Measurements from ENCODE around the gene FKBP6. TPM values are rescaled to one million over a fixed set of nuclear protein-coding genes. Genes with fewer than 3 reads are reported as not detected.
A peak's percentile ranks its signal among the peaks of the same experiment; 100 is the strongest.
"Not testable (repeated sequence)": the region's sequence is repeated elsewhere in the genome, so short reads cannot be mapped to it uniquely, and the experiment has no call there.

Gene FKBP6
- polyA plus RNA-seq, 4 donors: 0.06 TPM; not detected in 3

- FAIRE-seq: no peak
- DNase-seq: no peak
- no peak overlapping the region for H3K4me3 ChIP-seq (ENCODE audit: low read depth in 1 of 3, low read length in 3 of 3)
- peaks cover 0 to 14% (median 3%) of the 10 kb centered on the region in 3 donors for H3K4me1 ChIP-seq (ENCODE audit: control insufficient read depth in 3 of 3, insufficient read depth in 2 of 3, low read depth in 1 of 3, low read length in 2 of 3)
- 85 to 87% (median 87%) methylated on average over 9 of the region's 9 CpGs for WGBS, 3 donors
- H3K27me3 ChIP-seq (ENCODE audit: control insufficient read depth in 3 of 3, insufficient read depth in 3 of 3, low read length in 3 of 3): no peaks in the 10 kb centered on the region
- no peaks in the 10 kb centered on the region for H3K36me3 ChIP-seq (ENCODE audit: control insufficient read depth in 3 of 3, insufficient read depth in 2 of 3, low read depth in 1 of 3, low read length in 3 of 3)
- H3K27ac ChIP-seq (ENCODE audit: low read depth in 1 of 3, low read length in 2 of 3): no peak overlapping the region
- H3K9me3 ChIP-seq (ENCODE audit: control insufficient read depth in 2 of 2, insufficient read depth in 1 of 2, low read depth in 1 of 2, low read length in 1 of 2): peaks cover 0 to 8% of the 10 kb centered on the region in 2 donors
Observed at GRCh38 chr7:73354196-73354595, 26.2 kb downstream of the FKBP6 start.

GRCh38 chr7:73354821-73355220 lies 26.9 kb downstream of the FKBP6 start:
- FAIRE-seq: no peak
- DNase-seq: no peak

GRCh38 chr7:73356159-73356558 lies 28.2 kb downstream of the FKBP6 start:
- 37 to 66% (median 47%) methylated on average over 5 of the region's 5 CpGs for WGBS, 3 donors
- Histone ChIP-seq H3K27ac (ENCODE audit: low read depth in 1 of 3, low read length in 2 of 3) (no peak overlapping the region), H3K4me1 (ENCODE audit: control insufficient read depth in 3 of 3, insufficient read depth in 2 of 3, low read depth in 1 of 3, low read length in 2 of 3) (peaks cover 0 to 14% (median 3%) of the 10 kb centered on the region in 3 donors), H3K9me3 (ENCODE audit: control insufficient read depth in 2 of 2, insufficient read depth in 1 of 2, low read depth in 1 of 2, low read length in 1 of 2) (peaks cover 0 to 8% of the 10 kb centered on the region in 2 donors), H3K4me3 (ENCODE audit: low read depth in 1 of 3, low read length in 3 of 3) (no peak overlapping the region), H3K36me3 (ENCODE audit: control insufficient read depth in 3 of 3, insufficient read depth in 2 of 3, low read depth in 1 of 3, low read length in 3 of 3) (no peaks in the 10 kb centered on the region), H3K27me3 (ENCODE audit: control insufficient read depth in 3 of 3, insufficient read depth in 3 of 3, low read length in 3 of 3) (no peaks in the 10 kb centered on the region)
- no peak for FAIRE-seq
- DNase-seq: peak; percentile 47 to 57

More at GRCh38 chr7:73354821-73355220, 26.9 kb downstream of the FKBP6 start:
- Histone ChIP-seq H3K27ac (ENCODE audit: low read depth in 1 of 3, low read length in 2 of 3) (no peak overlapping the region), H3K27me3 (ENCODE audit: control insufficient read depth in 3 of 3, insufficient read depth in 3 of 3, low read length in 3 of 3) (no peaks in the 10 kb centered on the region), H3K36me3 (ENCODE audit: control insufficient read depth in 3 of 3, insufficient read depth in 2 of 3, low read depth in 1 of 3, low read length in 3 of 3) (no peaks in the 10 kb centered on the region), H3K4me1 (ENCODE audit: control insufficient read depth in 3 of 3, insufficient read depth in 2 of 3, low read depth in 1 of 3, low read length in 2 of 3) (peaks cover 0 to 14% (median 3%) of the 10 kb centered on the region in 3 donors), H3K9me3 (ENCODE audit: control insufficient read depth in 2 of 2, insufficient read depth in 1 of 2, low read depth in 1 of 2, low read length in 1 of 2) (peaks cover 0 to 8% of the 10 kb centered on the region in 2 donors), H3K4me3 (ENCODE audit: low read depth in 1 of 3, low read length in 3 of 3) (no peak overlapping the region)
- WGBS, 3 donors: 87 to 94% (median 89%) methylated on average over 17 of the region's 17 CpGs

- Histone ChIP-seq H3K27ac (ENCODE audit: low read depth in 1 of 3, low read length in 2 of 3) (peak overlapping the region in 1 of 3 donors; percentile 50), H3K4me3 (ENCODE audit: low read depth in 1 of 3, low read length in 3 of 3) (peak overlapping the region in 1 of 3 donors; percentile 32)
- WGBS, 3 donors: 54 to 71% (median 57%) methylated on average over 14 to 21 of the region's 21 CpGs
Observed at GRCh38 chr7:73358590-73359275, 30.8 kb downstream of the FKBP6 start.

GRCh38 chr7:73359306-73359705 lies 31.3 kb downstream of the FKBP6 start:
- 84 to 88% (median 86%) methylated on average over 11 of the region's 11 CpGs for WGBS, 3 donors
- H3K9me3 ChIP-seq (ENCODE audit: control insufficient read depth in 2 of 2, insufficient read depth in 1 of 2, low read depth in 1 of 2, low read length in 1 of 2): no peaks in the 10 kb centered on the region
- peaks cover 0 to 8% (median 0%) of the 10 kb centered on the region in 3 donors for H3K27me3 ChIP-seq (ENCODE audit: control insufficient read depth in 3 of 3, insufficient read depth in 3 of 3, low read length in 3 of 3)
- no peak for FAIRE-seq
- no peak overlapping the region for H3K4me3 ChIP-seq (ENCODE audit: low read depth in 1 of 3, low read length in 3 of 3)
- no peaks in the 10 kb centered on the region for H3K36me3 ChIP-seq (ENCODE audit: control insufficient read depth in 3 of 3, insufficient read depth in 2 of 3, low read depth in 1 of 3, low read length in 3 of 3)
- H3K27ac ChIP-seq (ENCODE audit: low read depth in 1 of 3, low read length in 2 of 3): no peak overlapping the region
- peaks cover 0 to 14% (median 3%) of the 10 kb centered on the region in 3 donors for H3K4me1 ChIP-seq (ENCODE audit: control insufficient read depth in 3 of 3, insufficient read depth in 2 of 3, low read depth in 1 of 3, low read length in 2 of 3)
- DNase-seq: no peak

More at GRCh38 chr7:73358590-73359275, 30.8 kb downstream of the FKBP6 start:
- no peaks in the 10 kb centered on the region for H3K36me3 ChIP-seq (ENCODE audit: control insufficient read depth in 3 of 3, insufficient read depth in 2 of 3, low read depth in 1 of 3, low read length in 3 of 3)
- FAIRE-seq: no peak
- H3K9me3 ChIP-seq (ENCODE audit: control insufficient read depth in 2 of 2, insufficient read depth in 1 of 2, low read depth in 1 of 2, low read length in 1 of 2): no peaks in the 10 kb centered on the region
- DNase-seq: no peak
- H3K4me1 ChIP-seq (ENCODE audit: control insufficient read depth in 3 of 3, insufficient read depth in 2 of 3, low read depth in 1 of 3, low read length in 2 of 3): peaks cover 0 to 14% (median 3%) of the 10 kb centered on the region in 3 donors
- peaks cover 0 to 6% (median 0%) of the 10 kb centered on the region in 3 donors for H3K27me3 ChIP-seq (ENCODE audit: control insufficient read depth in 3 of 3, insufficient read depth in 3 of 3, low read length in 3 of 3)

GRCh38 chr7:73359746-73360375 lies 31.9 kb downstream of the FKBP6 start:
- H3K27ac ChIP-seq (ENCODE audit: low read depth in 1 of 3, low read length in 2 of 3): no peak overlapping the region
- no peak for DNase-seq
- H3K9me3 ChIP-seq (ENCODE audit: control insufficient read depth in 2 of 2, insufficient read depth in 1 of 2, low read depth in 1 of 2, low read length in 1 of 2): no peaks in the 10 kb centered on the region
- peaks cover 0 to 8% (median 0%) of the 10 kb centered on the region in 3 donors for H3K27me3 ChIP-seq (ENCODE audit: control insufficient read depth in 3 of 3, insufficient read depth in 3 of 3, low read length in 3 of 3)
- FAIRE-seq: no peak
- WGBS, 3 donors: 90 to 97% (median 95%) methylated on average over 12 to 13 of the region's 13 CpGs
- H3K4me1 ChIP-seq (ENCODE audit: control insufficient read depth in 3 of 3, insufficient read depth in 2 of 3, low read depth in 1 of 3, low read length in 2 of 3): peaks cover 0 to 14% (median 3%) of the 10 kb centered on the region in 3 donors
- H3K36me3 ChIP-seq (ENCODE audit: control insufficient read depth in 3 of 3, insufficient read depth in 2 of 3, low read depth in 1 of 3, low read length in 3 of 3): no peaks in the 10 kb centered on the region
- no peak overlapping the region for H3K4me3 ChIP-seq (ENCODE audit: low read depth in 1 of 3, low read length in 3 of 3)

GRCh38 chr7:73360590-73360989 lies 32.6 kb downstream of the FKBP6 start:
- H3K27ac ChIP-seq (ENCODE audit: low read depth in 1 of 3, low read length in 2 of 3); FAIRE-seq; H3K27me3 ChIP-seq (ENCODE audit: control insufficient read depth in 3 of 3, insufficient read depth in 3 of 3, low read length in 3 of 3); DNase-seq; H3K9me3 ChIP-seq (ENCODE audit: control insufficient read depth in 2 of 2, insufficient read depth in 1 of 2, low read depth in 1 of 2, low read length in 1 of 2); H3K4me3 ChIP-seq (ENCODE audit: low read depth in 1 of 3, low read length in 3 of 3); H3K36me3 ChIP-seq (ENCODE audit: control insufficient read depth in 3 of 3, insufficient read depth in 2 of 3, low read depth in 1 of 3, low read length in 3 of 3): not testable (repeated sequence)
- 86 to 94% (median 92%) methylated on average over 1 of the region's 1 CpG for WGBS, 3 donors
- peaks cover 0 to 14% (median 3%) of the 10 kb centered on the region in 3 donors for H3K4me1 ChIP-seq (ENCODE audit: control insufficient read depth in 3 of 3, insufficient read depth in 2 of 3, low read depth in 1 of 3, low read length in 2 of 3)

GRCh38 chr7:73363225-73364005 lies 35.5 kb downstream of the FKBP6 start:
- 79 to 86% (median 82%) methylated on average over 28 of the region's 28 CpGs for WGBS, 3 donors
- peaks cover 0 to 8% (median 0%) of the 10 kb centered on the region in 3 donors for H3K27me3 ChIP-seq (ENCODE audit: control insufficient read depth in 3 of 3, insufficient read depth in 3 of 3, low read length in 3 of 3)
- DNase-seq (no peak), FAIRE-seq (no peak)
- H3K9me3 ChIP-seq (ENCODE audit: control insufficient read depth in 2 of 2, insufficient read depth in 1 of 2, low read depth in 1 of 2, low read length in 1 of 2): no peaks in the 10 kb centered on the region
- H3K4me3 ChIP-seq (ENCODE audit: low read depth in 1 of 3, low read length in 3 of 3): no peak overlapping the region
- no peak overlapping the region for H3K27ac ChIP-seq (ENCODE audit: low read depth in 1 of 3, low read length in 2 of 3)
- peaks cover 0 to 3% (median 0%) of the 10 kb centered on the region in 3 donors for H3K4me1 ChIP-seq (ENCODE audit: control insufficient read depth in 3 of 3, insufficient read depth in 2 of 3, low read depth in 1 of 3, low read length in 2 of 3)
- no peaks in the 10 kb centered on the region for H3K36me3 ChIP-seq (ENCODE audit: control insufficient read depth in 3 of 3, insufficient read depth in 2 of 3, low read depth in 1 of 3, low read length in 3 of 3)

Measured in small intestine (tissue), 7 donors.